ENCODE measurements around the gene NUP205.
A peak's percentile ranks its signal among the peaks of the same experiment; 100 is the strongest.
"Not testable (repeated sequence)": the region's sequence is repeated elsewhere in the genome, so short reads cannot be mapped to it uniquely, and the experiment has no call there.

Gene NUP205

DNA sequence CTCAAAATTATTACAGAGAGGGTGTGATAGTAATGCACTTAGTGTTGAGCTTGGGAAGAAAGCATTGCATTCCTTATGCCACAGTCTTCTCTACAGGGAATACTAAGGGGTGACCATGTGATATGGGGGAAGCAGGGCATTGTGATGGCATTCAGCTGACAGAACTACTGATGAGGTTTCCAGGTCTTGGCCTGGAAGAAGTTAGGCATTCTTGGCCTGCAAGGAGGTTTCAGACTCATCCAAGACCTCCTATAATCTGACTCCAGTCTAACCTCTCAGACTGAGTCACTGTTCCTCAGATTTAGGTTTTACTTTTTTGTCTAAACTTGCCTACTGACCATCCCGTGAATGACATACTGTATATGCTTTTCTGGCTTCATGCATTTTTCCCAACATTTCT is 112.5 kb downstream of the NUP205 start:
- no peak for DNase-seq

DNA sequence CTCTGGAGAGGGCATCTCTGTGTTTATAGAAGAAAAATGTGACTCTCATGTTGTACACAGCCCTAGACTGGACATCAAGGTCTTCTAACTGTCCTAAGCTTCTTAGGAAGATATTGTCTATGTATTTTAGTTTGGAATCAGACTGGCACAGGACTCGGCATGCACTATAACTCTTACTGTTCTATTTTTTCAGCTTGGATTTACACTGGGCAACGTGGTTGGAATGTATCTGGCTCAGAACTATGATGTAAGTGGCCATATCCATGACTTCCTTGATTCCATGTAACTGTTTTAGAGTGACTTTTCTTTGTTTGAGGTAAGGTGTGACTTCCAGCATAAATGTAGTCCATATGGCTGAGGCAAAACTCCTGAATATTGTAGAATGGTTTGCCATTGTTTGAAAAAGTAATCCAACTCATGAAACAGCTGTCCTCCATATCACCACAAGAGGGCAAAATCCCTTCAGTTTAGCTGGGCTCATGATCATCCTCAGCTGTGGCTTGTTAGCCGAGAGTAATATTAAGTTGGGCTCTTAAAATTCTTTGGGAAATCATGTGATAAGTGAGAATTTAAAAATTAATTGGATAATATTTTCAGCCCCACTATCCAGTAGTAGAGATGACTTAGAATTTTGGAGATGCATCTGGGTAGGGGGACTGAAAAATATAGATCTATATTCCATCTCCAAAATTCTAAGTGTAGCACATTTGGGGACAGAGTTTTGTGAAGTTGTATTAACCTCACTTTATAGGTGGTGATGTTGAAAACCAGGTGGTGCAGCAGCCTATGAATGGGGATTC is 115.0 kb downstream of the NUP205 start:
- DNase-seq: peak in 1 of 2 experiments; percentile 45

DNA sequence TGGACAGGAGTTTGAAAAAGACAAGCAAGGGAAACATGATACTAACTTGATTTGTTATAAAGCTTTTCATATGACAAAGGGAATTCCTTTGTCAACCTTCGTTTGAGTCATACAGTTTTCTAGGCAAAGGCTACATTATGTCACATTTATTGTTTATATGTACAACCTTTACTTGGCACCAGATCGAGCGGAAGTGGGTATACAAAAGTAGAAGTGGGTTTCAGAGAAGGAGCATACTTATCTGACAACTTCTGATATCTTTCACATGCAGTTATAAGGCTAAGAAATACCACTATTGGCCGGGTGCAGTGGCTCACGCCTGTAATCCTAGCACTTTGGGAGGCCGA is 115.6 kb downstream of the NUP205 start:
- DNase-seq: no peak

DNA sequence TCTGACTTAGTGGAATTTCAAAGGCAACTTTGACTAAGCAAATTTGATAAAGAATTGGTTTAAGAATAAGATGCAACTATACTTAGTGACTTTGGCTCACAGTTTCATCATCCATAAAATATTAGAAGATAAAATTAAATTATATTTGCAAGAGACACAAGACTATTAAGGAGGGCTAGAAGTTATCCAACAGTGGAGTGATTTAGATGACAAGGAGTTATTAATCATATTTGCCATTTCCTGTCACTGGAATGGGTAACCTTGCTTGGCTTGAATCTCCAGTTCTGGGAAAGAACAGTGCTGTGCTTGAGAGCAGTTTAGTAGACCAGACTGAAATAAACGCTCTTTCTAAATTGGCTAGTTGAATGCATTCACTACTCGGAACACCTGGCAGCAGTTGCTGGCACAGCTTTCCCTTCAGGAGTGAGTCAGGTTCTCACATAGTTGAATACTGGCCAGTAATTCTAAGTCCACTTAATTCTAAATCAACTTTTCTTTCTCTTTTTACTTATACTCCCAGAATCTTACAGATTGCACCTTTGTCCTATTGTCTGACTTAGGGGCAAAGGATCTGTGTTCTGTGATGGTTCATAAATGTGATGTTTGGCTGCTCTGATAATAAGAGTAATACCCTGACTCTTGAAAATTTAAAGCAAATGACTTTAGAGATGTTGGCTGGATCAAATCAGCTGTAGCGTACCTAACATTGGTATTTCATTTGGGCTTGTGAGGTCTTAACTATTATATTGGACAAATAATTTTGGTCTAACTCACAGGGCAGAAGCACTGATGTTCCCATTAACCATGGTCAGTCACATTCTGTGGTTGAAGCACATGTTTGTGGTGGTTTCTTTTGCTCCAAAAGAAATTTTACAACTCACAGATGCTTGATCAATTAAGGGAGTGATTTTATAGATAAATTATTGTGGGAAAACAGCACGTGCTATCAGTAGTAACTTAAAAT is 121.2 kb downstream of the NUP205 start:
- no peak for DNase-seq

DNA sequence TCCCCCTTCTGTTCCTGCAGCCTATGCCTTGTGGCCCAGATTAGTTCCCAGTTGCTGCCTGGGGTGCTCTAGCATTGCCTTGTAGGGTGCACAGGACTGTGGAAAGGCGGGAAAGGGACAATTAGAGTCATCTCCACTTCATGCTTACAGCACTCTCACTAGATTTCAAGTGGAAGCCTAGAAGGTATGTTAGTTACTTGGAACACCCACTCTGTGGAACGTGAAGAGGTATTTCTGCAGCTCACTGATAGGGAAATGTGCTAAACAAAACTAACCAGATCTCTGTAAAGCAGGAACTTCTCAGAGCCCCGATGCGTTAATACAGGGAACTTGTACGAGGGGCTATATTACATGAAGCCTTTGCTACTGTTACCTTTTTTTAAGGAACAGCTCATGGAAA is 124.0 kb downstream of the NUP205 start:
- DNase-seq: no peak

DNA sequence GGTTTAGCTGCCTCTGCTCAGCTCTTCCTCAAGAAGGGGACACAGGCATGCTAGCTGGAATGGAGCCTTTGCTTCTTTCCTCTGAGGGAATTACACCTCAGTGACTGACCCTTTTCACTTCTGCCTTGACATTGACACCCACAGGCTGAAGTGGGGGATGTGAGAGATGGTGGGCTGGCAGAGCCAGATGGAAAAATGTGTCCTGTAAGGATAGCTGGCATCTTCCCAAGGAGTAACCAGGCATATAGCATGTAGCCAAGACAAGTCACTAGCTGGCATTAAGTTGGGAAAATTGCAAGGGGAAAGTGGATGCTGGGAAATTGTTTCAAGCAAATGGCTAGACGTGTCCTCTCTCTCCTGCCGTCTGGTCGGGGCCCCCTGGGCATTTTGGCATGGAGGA is 124.5 kb downstream of the NUP205 start:
- DNase-seq: no peak

DNA sequence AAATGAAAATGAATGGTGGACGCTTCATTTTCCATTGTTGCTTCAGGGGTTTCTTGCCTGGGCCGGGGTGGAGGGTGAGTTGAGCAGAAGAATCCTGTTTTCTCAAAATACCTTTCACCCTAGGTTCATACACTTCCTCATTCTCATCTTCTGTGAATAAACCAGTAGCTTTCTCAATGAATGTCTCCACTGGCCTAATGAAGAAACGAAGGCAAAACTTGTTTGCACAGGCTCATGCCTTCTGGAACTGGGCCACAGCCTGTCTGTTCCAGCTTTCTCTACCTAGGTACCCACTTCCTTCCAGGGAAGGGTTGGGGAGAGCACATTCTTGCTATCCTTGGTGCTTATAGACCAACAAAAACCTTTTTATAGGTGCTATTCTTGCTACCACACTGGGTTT is 125.9 kb downstream of the NUP205 start:
- DNase-seq: no peak

DNA sequence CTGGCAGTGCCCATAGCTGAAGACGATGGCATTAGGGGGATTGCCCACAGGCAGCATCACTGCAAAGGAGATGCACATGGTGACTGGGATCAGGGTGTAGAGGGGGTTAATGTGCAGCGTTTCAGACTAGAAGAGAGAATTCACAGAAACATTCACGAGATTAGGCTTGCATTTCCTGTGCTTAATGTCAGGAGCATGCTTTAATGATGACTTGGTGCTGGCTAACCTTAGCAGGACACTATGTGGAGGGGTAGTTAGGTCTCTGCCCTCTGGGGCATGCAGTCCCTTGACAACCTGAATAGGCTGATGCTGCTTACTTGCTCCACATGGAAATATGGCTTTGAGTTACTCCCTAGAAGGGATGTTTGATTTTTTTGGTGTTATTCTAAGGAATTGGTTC is 126.4 kb downstream of the NUP205 start:
- no peak for DNase-seq

DNA sequence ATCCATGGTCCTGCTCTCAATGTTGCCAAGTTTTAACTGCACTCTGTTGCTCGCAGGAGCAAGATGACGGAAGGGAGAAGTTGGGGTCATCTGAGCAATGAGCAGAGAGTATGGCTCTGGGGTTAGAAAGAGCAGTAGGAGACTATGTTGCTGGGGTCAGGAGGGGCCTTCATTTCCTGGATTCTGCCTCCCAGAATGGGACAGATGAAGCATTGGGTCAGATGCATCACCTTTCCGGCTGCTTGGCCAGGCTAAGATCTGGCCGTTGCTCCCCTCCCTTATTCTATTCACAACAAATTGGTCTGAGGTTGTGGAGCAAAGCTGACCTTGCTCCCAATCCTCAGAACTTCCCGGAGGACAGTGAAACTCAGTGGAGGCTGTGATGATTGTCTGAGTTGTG is 127.0 kb downstream of the NUP205 start:
- no peak for DNase-seq

DNA sequence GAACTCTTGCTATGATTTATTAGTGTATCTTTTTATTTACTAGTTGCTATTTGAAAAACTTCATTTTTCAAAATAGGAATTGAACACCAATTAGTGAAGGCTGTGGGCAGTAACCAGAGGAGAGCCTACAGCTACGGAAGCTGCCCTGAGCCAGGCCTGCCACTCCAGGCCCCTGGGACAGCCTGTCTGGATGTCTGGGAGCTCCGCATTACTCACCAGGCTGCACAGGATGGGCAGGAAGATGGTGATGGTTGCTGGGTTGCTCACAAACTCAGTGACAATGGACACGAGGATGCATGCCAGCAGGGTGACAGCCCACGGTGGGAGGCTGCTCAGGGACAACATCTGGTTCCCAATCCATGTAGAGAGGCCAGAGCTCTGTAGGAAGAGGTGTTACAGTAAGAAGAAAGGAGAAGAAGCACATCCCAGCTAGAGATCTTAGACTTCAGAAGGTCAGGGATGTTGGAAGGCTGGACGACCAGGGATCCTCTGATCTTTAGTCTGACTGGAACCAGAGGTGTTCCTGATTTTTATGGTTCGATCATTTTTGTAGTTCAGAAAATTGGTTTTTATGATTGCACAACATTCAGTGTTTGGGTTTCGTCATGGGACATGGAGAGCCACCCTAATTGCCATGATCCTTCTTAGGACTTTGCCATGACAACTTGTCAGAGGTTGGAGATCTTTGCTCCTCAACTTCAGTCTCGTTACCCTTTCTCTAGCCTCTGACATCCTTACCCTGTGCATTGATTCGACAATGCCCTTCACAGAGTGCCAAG is 127.8 kb downstream of the NUP205 start:
- DNase-seq: no peak

DNA sequence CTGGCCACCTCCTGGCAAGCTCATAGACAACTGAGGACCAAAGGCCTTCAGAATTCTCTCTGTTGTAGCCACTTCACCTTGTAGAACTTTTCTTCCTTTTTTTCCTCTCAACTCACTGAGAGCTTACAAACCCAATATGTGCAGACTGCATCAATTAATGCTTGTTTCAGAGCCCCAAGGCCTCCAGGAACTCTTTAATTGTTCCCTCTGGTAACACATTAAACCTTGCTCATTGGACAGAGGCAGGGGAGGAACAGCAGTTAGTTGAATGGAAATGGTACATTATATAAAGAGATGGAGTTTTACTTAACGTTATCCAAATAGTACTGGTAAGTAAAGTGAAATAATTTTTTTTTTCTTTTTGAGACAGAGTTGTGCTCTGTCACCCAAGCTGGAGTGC is 129.7 kb downstream of the NUP205 start:
- no peak for DNase-seq

DNA sequence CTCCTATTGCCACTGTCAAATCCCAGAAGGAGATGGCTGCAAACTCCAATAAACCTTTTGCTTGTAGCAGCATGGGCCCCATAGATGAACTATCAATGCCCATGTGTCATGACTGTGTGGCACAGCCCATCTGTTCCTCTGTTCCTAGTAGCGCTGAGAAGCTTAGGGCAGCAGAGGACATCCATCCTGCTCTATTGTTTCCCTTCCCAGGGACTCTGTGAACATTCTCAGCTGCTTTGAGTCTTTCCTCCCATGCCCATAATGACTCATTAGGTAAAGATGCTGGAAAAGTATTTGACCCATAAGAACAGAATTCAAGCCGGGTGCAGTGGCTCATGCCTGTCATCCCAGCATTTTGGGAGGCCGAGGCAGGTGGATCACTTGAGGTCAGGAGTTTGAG is 132.8 kb downstream of the NUP205 start:
- no peak for DNase-seq

DNA sequence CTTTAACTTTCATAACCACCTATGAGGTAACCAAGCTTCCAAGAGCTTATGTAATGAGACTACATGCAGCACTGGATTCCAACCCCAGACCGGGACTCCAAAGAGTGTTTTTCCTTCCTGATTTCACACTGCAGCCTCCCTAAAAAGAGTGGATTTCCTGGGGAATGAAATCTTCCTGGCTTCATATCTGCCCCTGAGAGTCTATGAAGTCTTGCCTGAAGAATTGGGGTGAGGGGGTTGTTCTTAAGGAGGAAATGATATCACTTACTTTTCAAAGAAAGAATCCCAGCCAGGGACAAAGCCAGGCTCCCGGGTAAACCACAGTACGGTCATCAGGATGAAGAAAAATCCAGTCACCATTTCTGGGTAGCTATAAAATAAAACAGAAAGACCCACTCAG is 134.3 kb downstream of the NUP205 start:
- no peak for DNase-seq

DNA sequence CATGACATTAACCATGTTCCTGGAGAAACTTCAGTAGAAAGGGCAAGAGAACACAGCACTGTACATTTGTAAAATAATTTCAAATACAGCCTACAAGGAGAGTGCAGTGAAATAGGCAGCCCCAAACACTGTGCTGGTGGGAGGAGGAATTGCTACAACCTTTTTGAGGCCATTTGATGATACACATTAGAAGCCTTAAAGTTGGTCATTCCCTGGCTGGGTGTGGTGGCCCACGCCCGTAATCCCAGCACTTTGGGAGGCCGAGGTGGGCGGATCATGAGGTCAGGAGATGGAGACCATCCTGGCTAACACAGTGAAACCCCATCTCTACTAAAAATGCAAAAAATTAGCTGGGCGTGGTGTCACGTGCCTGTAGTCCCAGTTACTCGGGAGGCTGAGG is 134.9 kb downstream of the NUP205 start:
- not testable (repeated sequence) for DNase-seq

DNA sequence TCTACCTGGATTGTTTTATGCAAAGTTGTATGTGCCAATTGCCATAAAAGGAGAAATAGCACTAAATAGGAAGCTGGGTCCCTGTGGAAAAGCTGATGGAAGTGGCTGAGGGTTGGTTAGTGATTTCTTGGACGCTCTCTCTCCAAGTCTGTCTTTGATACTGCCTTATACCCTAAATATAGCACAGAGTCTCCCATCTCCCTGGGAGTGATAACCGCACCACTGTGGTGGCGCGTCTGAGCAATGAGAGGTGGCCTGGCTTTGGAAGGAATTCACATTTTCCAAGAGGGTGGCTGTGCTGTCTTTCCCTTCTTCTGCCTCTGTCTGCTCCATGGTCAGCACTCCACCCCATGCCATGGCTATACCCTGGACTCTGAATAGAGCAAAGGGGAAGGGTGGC is 135.8 kb downstream of the NUP205 start:
- no peak for DNase-seq

DNA sequence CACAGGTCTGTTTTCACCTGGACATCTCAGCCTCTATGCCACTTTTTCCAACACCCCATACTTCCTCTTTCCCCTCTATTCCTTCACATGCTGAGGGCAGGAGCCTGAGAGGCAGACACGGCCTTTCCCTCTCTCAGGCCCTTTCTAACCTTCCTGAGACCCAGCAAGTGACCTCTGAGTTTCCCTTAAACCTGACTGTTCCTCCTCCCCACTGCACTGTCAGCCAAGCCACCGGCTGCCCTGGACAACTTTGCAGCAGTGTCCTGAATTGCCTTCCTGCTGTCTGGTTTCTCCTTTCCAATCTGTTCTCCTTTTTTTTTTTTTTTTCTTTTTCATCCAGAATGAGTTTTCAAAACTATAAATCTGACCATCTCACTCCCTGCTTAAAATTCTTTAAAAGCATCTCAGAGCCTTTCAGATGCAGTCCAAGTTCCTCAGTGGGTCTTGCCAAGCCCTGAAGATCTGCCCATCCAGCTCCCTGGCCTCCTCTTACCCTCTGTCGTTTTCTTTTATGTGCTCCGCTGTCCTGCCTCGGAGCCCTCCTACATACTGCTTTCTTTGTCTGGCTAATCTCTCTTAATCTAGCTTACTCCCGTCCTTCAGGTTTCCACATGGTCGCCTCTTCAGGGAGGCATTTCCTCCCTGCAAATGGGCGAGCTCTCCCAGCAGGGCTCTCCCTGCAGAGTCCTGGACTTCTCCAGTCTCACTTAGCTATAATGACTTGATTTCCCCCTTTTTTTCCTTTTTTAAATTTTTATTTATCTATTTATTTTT is 139.7 kb downstream of the NUP205 start:
- no peak for DNase-seq
